CD4-positive, alpha-beta T cell (primary cell): ENCODE data around the gene TMEM184B. TPM values are rescaled to one million over a fixed set of nuclear protein-coding genes. Genes with fewer than 3 reads are reported as not detected.

Experiments used
- ATAC-seq: fragments of 200-7000 bp; cut with Tn5 transposase; one replicate; pipeline ENCODE4 v1.10.0; 2022; ENCODE audit warnings: mild to moderate bottlenecking; ENCODE audit not compliant: poor library complexity
- CTCF ChIA-PET: fragments of 350-600 bp; sonication (Branson Sonifier 250); formaldehyde crosslinking; loops from one replicate; lab custom pipeline; 2021; ENCODE audit warnings: antibody characterized with exemption, inconsistent platforms; lab: Charles Lee
- POLR2A ChIA-PET: fragments of 350-600 bp; sonication (Branson Sonifier 250); formaldehyde crosslinking; loops from one replicate; lab custom pipeline; 2021; ENCODE audit warnings: antibody characterized with exemption, inconsistent platforms; lab: Charles Lee
- DNase-seq, 14 experiments: peaks; one replicate each; pipeline ENCODE4 v3.0.0-alpha.2; 2013 to 2020; ENCODE audit warnings: mixed read lengths in 2 of 14
- H3K27ac ChIP-seq, 2 donors: one replicate each; pipeline versions ENCODE4 v1.5.1 to v1.7.0; 2013; ENCODE audit warnings: low read length in 2 of 2, low read depth in 1 of 2, mild to moderate bottlenecking in 1 of 2
- H3K27me3 ChIP-seq, 2 experiments: 1 replicate in 1 of 2; 2 replicates in 1 of 2; pipeline versions ENCODE4 v1.6.1 to v1.7.0; 2013; ENCODE audit warnings: low read length in 2 of 2, control low read depth in 1 of 2, mild to moderate bottlenecking in 1 of 2, moderate library complexity in 1 of 2; ENCODE audit not compliant: insufficient read depth in 2 of 2, control insufficient read depth in 1 of 2
- H3K36me3 ChIP-seq: one replicate; pipeline ENCODE4 v1.6.1; 2013; ENCODE audit warnings: low read length, control low read depth; ENCODE audit not compliant: insufficient read depth
- H3K4me1 ChIP-seq: one replicate; pipeline ENCODE4 v1.6.1; 2013; ENCODE audit warnings: low read length, control low read depth; ENCODE audit not compliant: insufficient read depth
- H3K4me3 ChIP-seq: one replicate; pipeline ENCODE4 v1.5.1; 2013; ENCODE audit warnings: mild to moderate bottlenecking, low read length, moderate library complexity
- H3K9me3 ChIP-seq, 2 experiments: 1 replicate in 1 of 2; 2 replicates in 1 of 2; pipeline versions ENCODE4 v1.6.1 to v1.7.0; 2013; ENCODE audit warnings: low read length in 2 of 2, mild to moderate bottlenecking in 2 of 2, control low read depth in 1 of 2, moderate library complexity in 1 of 2; ENCODE audit not compliant: control insufficient read depth in 1 of 2, insufficient read depth in 1 of 2
- H3K27ac Mint-ChIP-seq: one replicate; pipeline ENCODE4 v1.8.0; 2020; ENCODE audit warnings: mixed read lengths
- H3K27me3 Mint-ChIP-seq: one replicate; pipeline ENCODE4 v1.8.0; 2021; ENCODE audit warnings: mixed read lengths
- H3K36me3 Mint-ChIP-seq: one replicate; pipeline ENCODE4 v1.8.0; 2021; ENCODE audit warnings: low read depth, mixed read lengths
- H3K4me1 Mint-ChIP-seq: one replicate; pipeline ENCODE4 v1.8.0; 2021; ENCODE audit warnings: low read depth, mixed read lengths
- H3K4me3 Mint-ChIP-seq: one replicate; pipeline ENCODE4 v1.8.0; 2020; ENCODE audit warnings: mild to moderate bottlenecking, mixed read lengths
- H3K9me3 Mint-ChIP-seq: one replicate; pipeline ENCODE4 v1.8.0; 2020; ENCODE audit warnings: mixed read lengths
- CTCF ChIP-seq: fragments of 200-600 bp; IDR thresholded peaks from one replicate; pipeline ENCODE4 v1.8.0; 2022; ENCODE audit warnings: antibody characterized with exemption, mild to moderate bottlenecking
- intact Hi-C, 2 experiments: fragments of 100-400 bp; cut with DNase I in 1 of 2; cut with micrococcal nuclease in 1 of 2; formaldehyde crosslinking; loops; one replicate each; pipeline versions ENCODE4 v1.15.1 to v1.9.0; 2023 to 2025; cut with DNase I, micrococcal nuclease
- total RNA-seq, 174 experiments: library from RNA in 2 of 174; stranded (reverse) in 2 of 174; gene quantifications; one replicate each; pipeline ENCODE4 v1.2.3 and lab custom pipeline; 2021 to 2026

Gene TMEM184B
- total RNA-seq, 2 experiments from 2014 or later: 49.3 to 50.1 TPM

- Mint-ChIP-seq H3K27ac (peak overlapping the region; percentile 79), H3K4me3 (peak overlapping the region; percentile 23)
Observed at GRCh38 chr22:38219632-38220031, 53.2 kb downstream of the TMEM184B start.

GRCh38 chr22:38218661-38219622 lies 53.9 kb downstream of the TMEM184B start:
- ATAC-seq (peak; percentile 13), DNase-seq (peak in 5 of 14 experiments; percentile 11 to 90 (median 52))
- no peaks in the 10 kb centered on the region for H3K9me3 Mint-ChIP-seq
- Histone ChIP-seq H3K4me3 (no peak overlapping the region), H3K36me3 (peaks cover 16% of the 10 kb centered on the region), H3K4me1 (peaks cover 43% of the 10 kb centered on the region), H3K27ac (peak overlapping the region; percentile 43 to 84), H3K9me3 (no peaks in the 10 kb centered on the region), H3K27me3 (no peaks in the 10 kb centered on the region)
- H3K27me3 Mint-ChIP-seq: no peaks in the 10 kb centered on the region
- H3K4me3 Mint-ChIP-seq: peak overlapping the region; percentile 23
- peaks cover 24% of the 10 kb centered on the region for H3K4me1 Mint-ChIP-seq
- H3K27ac Mint-ChIP-seq: peak overlapping the region; percentile 79
- ChIA-PET POLR2A (interaction anchor here (0.6 to 1.9 kb wide), 3 partner anchors 18 to 1791 kb away, joined by 3 to 9 read pairs (median 4); partner anchors contain the start of gene MAFF), CTCF (no interaction called here)
- no peak for TF ChIP-seq CTCF
- intact Hi-C loops: loop anchor here in 1 of 2 experiments (5.0 to 10.0 kb wide), 2 partner anchors 37 to 104 kb away; partner anchors contain the start of genes BAIAP2L2 and PLA2G6
- H3K36me3 Mint-ChIP-seq: peaks cover 13% of the 10 kb centered on the region

More at GRCh38 chr22:38219632-38220031, 53.2 kb downstream of the TMEM184B start:
- H3K27me3 Mint-ChIP-seq: no peaks in the 10 kb centered on the region
- intact Hi-C loops: loop anchor here in 1 of 2 experiments (5.0 to 10.0 kb wide), 2 partner anchors 37 to 105 kb away; partner anchors contain the start of genes BAIAP2L2 and PLA2G6
- H3K4me1 Mint-ChIP-seq: peaks cover 24% of the 10 kb centered on the region
- no peak for TF ChIP-seq CTCF
- H3K9me3 ChIP-seq: no peaks in the 10 kb centered on the region
- H3K9me3 Mint-ChIP-seq: no peaks in the 10 kb centered on the region
- ATAC-seq: no peak
- DNase-seq: peak in 1 of 14 experiments; percentile 34
- no peak overlapping the region for H3K4me3 ChIP-seq
- peaks cover 20% of the 10 kb centered on the region for H3K36me3 ChIP-seq
- ChIA-PET CTCF (no interaction called here), POLR2A (interaction anchor here (0.6 to 1.9 kb wide), 2 partner anchors 18 to 1791 kb away, joined by 4 to 9 read pairs; partner anchors contain the start of gene MAFF)
- peaks cover 16% of the 10 kb centered on the region for H3K36me3 Mint-ChIP-seq
- H3K27me3 ChIP-seq: no peaks in the 10 kb centered on the region
- peak overlapping the region; percentile 36 to 52 for H3K27ac ChIP-seq
- peaks cover 38% of the 10 kb centered on the region for H3K4me1 ChIP-seq
